HepG2 (cell line): Measurements from ENCODE around the gene SND1. TPM values are rescaled to one million over a fixed set of nuclear protein-coding genes. Genes with fewer than 3 reads are reported as not detected.
"Not testable (repeated sequence)": the region's sequence is repeated elsewhere in the genome, so short reads cannot be mapped to it uniquely, and the experiment has no call there.

Source experiments
- ATAC-seq: fragments of 200-7000 bp; cut with Tn5 transposase; 3 replicates; pipeline ENCODE4 v1.9.1; 2020; ENCODE audit warnings: mild to moderate bottlenecking, moderate library complexity
- BruUV-seq: library from RNA; stranded (reverse); fragments of 400-500 nt; replicated peaks from 2 replicates; lab custom pipeline; 2021; lab: Mats Ljungman, UMichigan
- CTCF ChIA-PET: fragments of 300-600 bp; formaldehyde crosslinking; extraction: SDS; loops from one replicate; lab custom pipeline; 2021; ENCODE audit warnings: low total read pairs, inconsistent platforms, low intra/inter-chr PET ratio; lab: Yijun Ruan, JAX
- POLR2A ChIA-PET: fragments of 350-600 bp; sonication (Branson Sonifier 250); formaldehyde crosslinking; loops from one replicate; lab custom pipeline; 2020; ENCODE audit warnings: antibody characterized with exemption, inconsistent platforms; lab: Yijun Ruan, JAX
- DNase-seq: peaks from one replicate; pipeline ENCODE4 v3.0.0-alpha.2; 2015; ENCODE audit warnings: low spot score
- FAIRE-seq: peaks from 3 replicates; lab custom pipeline; 2011; peaks lifted over from hg19 to GRCh38; lab: Jason Lieb, UNC
- H2AFZ ChIP-seq: one replicate; pipeline ENCODE4 v1.6.1; 2011; ENCODE audit warnings: low read length, inconsistent platforms
- H3K27ac ChIP-seq: fragments of 300-600 bp; 3 replicates; pipeline ENCODE4 v1.8.0; 2011; ENCODE audit warnings: mixed run types, mild to moderate bottlenecking, mixed read lengths, low read length, inconsistent platforms; ENCODE audit not compliant: insufficient read depth; ENCODE audit errors: extremely low read length
- H3K27me3 ChIP-seq, 2 experiments: fragments of 200-600 bp in 1 of 2; 2 replicates in 1 of 2; 3 replicates in 1 of 2; pipeline versions ENCODE4 v1.6.0 to v1.8.0; 2011; ENCODE audit warnings: low read length in 2 of 2, mild to moderate bottlenecking in 2 of 2, moderate library complexity in 2 of 2, inconsistent platforms in 1 of 2; ENCODE audit not compliant: insufficient read depth in 2 of 2, control insufficient read depth in 1 of 2
- H3K36me3 ChIP-seq, 2 experiments: fragments of 200-600 bp in 1 of 2; replicated peaks in 1 of 2; 2 replicates in 1 of 2; 3 replicates in 1 of 2; pipeline versions ENCODE4 v1.5.1 to v1.8.0; 2011; ENCODE audit warnings: low read length in 2 of 2, inconsistent platforms in 1 of 2; ENCODE audit not compliant: insufficient read depth in 2 of 2, control insufficient read depth in 1 of 2
- H3K4me1 ChIP-seq: 2 replicates; pipeline ENCODE4 v1.5.1; 2012; ENCODE audit warnings: low read length, inconsistent platforms; ENCODE audit not compliant: insufficient read depth
- H3K4me2 ChIP-seq: 2 replicates; pipeline ENCODE4 v1.6.0; 2011; ENCODE audit warnings: low read depth, low read length, inconsistent platforms
- H3K4me3 ChIP-seq, 3 experiments: fragments of 200-600 bp in 1 of 3; sonication (generic), shearing (Covaris generic) in 1 of 3; replicated peaks in 1 of 3; 2 replicates each; pipeline ENCODE4 v1.5.1; 2011 to 2016; ENCODE audit warnings: low read length in 3 of 3, inconsistent platforms in 2 of 3, low read depth in 2 of 3, mild to moderate bottlenecking in 2 of 3, control low read depth in 1 of 3, mixed read lengths in 1 of 3; ENCODE audit not compliant: insufficient read depth in 1 of 3
- H3K79me2 ChIP-seq: one replicate; pipeline ENCODE4 v1.6.1; 2011; ENCODE audit warnings: low read length, inconsistent platforms; ENCODE audit not compliant: insufficient read depth
- H3K9ac ChIP-seq: 2 replicates; pipeline ENCODE4 v1.6.0; 2011; ENCODE audit warnings: mild to moderate bottlenecking, low read depth, low read length, inconsistent platforms; ENCODE audit not compliant: insufficient read depth
- H3K9me3 ChIP-seq: 2 replicates; pipeline ENCODE4 v1.5.1; 2012; ENCODE audit warnings: mild to moderate bottlenecking, low read length
- H4K20me1 ChIP-seq: 2 replicates; pipeline ENCODE4 v1.6.0; 2011; ENCODE audit warnings: inconsistent platforms, mild to moderate bottlenecking, low read length, moderate library complexity; ENCODE audit not compliant: insufficient read depth
- POLR2A ChIP-seq, 2 experiments: IDR thresholded peaks; 2 replicates each; pipeline ENCODE4 v1.6.1; 2011; ENCODE audit warnings: low read depth in 2 of 2, low read length in 2 of 2, mild to moderate bottlenecking in 1 of 2, moderate library complexity in 1 of 2; ENCODE audit not compliant: insufficient read depth in 1 of 2
- SPEN ChIP-seq: sonication (generic); formaldehyde crosslinking; IDR thresholded peaks from 2 replicates; pipeline ENCODE4 v1.5.1; 2020; ENCODE audit warnings: low read depth, mild to moderate bottlenecking, missing genetic modification reagents
- ZNF383 ChIP-seq: sonication (generic); formaldehyde crosslinking; IDR thresholded peaks from 2 replicates; pipeline ENCODE4 v1.4.0; 2020; ENCODE audit warnings: missing genetic modification reagents, mild to moderate bottlenecking, borderline replicate concordance
- WGBS: methylation state at CpG from one replicate; pipeline ENCODE4 v1.1.6; 2017; ENCODE audit warnings: low lambda C conversion rate; 5-methylcytosine and 5-hydroxymethylcytosine counted together
- in situ Hi-C: cut with HindIII; loops from 2 replicates; pipeline ENCODE4 v1.10.0; 2017; ENCODE audit warnings: low pct_unique_long_range_greater_than_20kb; ENCODE audit not compliant: extremely low pct_ligation_motif_present
- intact Hi-C: fragments of 100-400 bp; cut with micrococcal nuclease; formaldehyde crosslinking; loops from one replicate; pipeline ENCODE4 v1.10.0; 2022; ENCODE audit not compliant: unreplicated experiment
- polyA plus RNA-seq, 8 experiments: library from polyadenylated mRNA; depleted of rRNA in 3 of 8; stranded (reverse) in 7 of 8; unstranded in 1 of 8; fragments of >200 nt; fragmentation: Illumina TruSeq in 4 of 8; extraction: Trizol in 4 of 8; gene quantifications; 2 replicates each; pipeline versions ENCODE4 v1.2.1 to v1.2.3, GENCODE V29; 2011 to 2016; ENCODE audit warnings: low read depth in 4 of 8, missing spikeins in 1 of 8, mixed read lengths in 1 of 8; ENCODE audit not compliant: insufficient read depth in 1 of 8
- total RNA-seq, 5 experiments: library from RNA; depleted of rRNA; stranded (reverse); fragments of >200 nt; fragmentation: Illumina TruSeq; extraction: Trizol; gene quantifications; 2 replicates each; pipeline ENCODE4 v1.2.3, GENCODE V29; 2016; ENCODE audit warnings: low read depth in 1 of 5

The SND1 gene
- total and polyA plus RNA-seq, 2 of the 13 experiments (the other 11 are each of a cell fraction or from before 2014, with no cell fraction given) = 110 to 182 TPM

DNA sequence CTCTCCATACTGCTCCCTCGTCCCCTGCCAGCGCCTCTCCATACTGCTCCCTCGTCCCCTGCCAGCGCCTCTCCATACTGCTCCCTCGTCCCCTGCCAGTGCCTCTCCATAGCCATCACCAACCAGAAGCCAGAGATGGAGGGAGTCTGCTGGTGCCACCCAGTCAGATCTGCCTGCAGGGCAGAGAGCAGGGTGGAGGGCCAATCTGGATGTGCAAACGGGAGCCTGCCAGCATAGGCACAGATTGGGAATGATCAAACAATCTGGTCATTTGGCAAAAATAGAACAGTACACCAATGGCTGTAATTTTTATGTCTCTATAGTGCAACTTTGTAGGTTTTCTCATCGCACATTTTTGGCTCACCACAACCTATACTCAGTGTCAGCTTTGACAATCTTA, 456.1 kb downstream of the SND1 start (continued):
- no peak for TF ChIP-seq SPEN (CRISPR knock-in tag)
- no peak for TF ChIP-seq POLR2A (IDR thresholded peaks at IDR 0.05; ENCODE audit: insufficient read depth in 1 of 2, low read depth in 2 of 2, low read length in 2 of 2)

DNA sequence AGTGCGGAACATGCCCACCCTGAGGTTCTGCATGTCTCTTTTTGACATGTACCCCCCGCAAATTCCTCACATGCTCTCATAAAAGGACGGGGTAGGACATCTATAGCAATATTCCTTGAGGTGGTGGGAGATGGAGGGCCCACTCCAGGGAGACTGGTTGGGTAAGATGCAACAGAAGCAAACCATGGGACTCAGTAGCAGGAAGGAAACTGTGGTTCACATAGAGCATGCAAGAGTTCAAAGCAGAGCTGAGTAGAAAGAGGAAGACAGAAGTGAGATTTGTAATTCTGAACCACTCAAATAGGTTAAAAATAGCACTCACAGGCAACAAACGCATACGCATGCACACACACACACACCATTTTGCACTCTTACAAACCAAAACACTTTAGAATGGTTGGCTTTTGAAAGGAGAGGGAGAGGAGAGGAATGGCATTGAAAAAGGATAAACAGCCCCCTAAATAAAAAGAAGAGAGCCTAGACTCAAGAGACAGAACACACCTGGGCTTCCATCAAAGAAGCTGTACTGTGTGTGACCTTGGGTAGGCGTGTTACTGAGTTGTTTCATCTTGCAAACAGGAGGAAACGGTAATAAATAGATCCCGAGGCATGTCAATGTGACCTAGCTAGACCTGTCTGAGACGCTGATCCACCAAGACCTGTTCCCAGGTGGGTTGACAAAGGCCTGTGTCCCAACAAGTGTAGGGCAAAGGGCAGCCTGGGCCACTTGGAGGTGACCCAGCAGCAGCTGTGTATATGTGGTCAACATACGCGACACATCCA, 456.8 kb downstream of the SND1 start:
- FAIRE-seq (no peak), DNase-seq (no peak), ATAC-seq (no peak)
- Histone ChIP-seq H3K9ac (no peak overlapping the region), H3K27me3 (peaks cover 2 to 41% of the 10 kb centered on the region in 2 experiments), H3K4me1 (no peaks in the 10 kb centered on the region), H3K4me3 (no peak overlapping the region), H2AFZ (no peak overlapping the region), H3K27ac (no peak overlapping the region), H3K79me2 (no peaks in the 10 kb centered on the region), H3K4me2 (no peak overlapping the region), H4K20me1 (no peaks in the 10 kb centered on the region), H3K36me3 (no peaks in the 10 kb centered on the region), H3K9me3 (no peaks in the 10 kb centered on the region)
- BruUV-seq = no TSS peak
- TF ChIP-seq ZNF383 (CRISPR knock-in tag) = no peak
- intact Hi-C loops = no loop called here
- WGBS = 45% methylated on average over 11 of the region's 11 CpGs
- in situ Hi-C loops = no loop called here
- POLR2A ChIA-PET = no interaction called here
- CTCF ChIA-PET = no interaction called here

DNA sequence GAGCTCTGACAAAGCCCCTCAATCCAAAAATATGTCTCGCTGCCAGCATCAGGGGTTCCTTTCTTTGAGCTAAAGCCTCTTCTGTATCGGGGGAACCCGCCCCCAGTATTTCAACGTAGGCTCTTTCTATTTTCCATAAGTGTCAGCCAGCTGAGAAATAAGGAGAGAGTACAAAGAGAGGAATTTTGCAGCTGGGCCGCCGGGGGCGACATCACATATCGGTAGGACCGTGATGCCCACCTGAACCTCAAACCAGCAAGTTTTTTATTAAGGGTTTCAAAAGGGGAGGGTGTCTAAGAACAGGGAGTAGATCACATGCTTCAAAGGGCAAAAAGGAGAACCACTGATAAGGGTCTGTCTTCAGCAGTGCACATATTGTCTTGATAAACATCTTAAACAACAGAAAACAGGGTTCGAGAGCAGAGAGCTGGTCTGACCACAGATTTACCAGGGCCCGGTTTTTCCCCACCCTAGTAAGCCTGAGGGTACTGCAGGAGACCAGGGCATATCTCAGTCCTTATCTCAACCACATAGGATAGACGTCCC, 457.5 kb downstream of the SND1 start:
- H3K4me2 ChIP-seq, H3K4me1 ChIP-seq, H4K20me1 ChIP-seq, FAIRE-seq, H3K4me3 ChIP-seq, ATAC-seq, H3K9me3 ChIP-seq, H3K36me3 ChIP-seq, H3K27ac ChIP-seq, DNase-seq, H3K79me2 ChIP-seq, BruUV-seq, in situ Hi-C loops, POLR2A ChIA-PET, intact Hi-C loops, H2AFZ ChIP-seq, H3K9ac ChIP-seq, CTCF ChIA-PET: not testable (repeated sequence)
- 46% methylated on average over 12 of the region's 12 CpGs for WGBS
- H3K27me3 ChIP-seq = peaks cover 2 to 47% of the 10 kb centered on the region in 2 experiments
